Activated B cell treated with CpG ODN at 0.5 μM for 24 hours (primary cell): ENCODE measurements around the gene SOSTDC1. TPM values are rescaled to one million over a fixed set of nuclear protein-coding genes. Genes with fewer than 3 reads are reported as not detected.

Experiments used
- ATAC-seq: fragments of 200-7000 bp; cut with Tn5 transposase; one replicate; pipeline ENCODE4 v1.10.0; 2021; ENCODE audit warnings: low read depth, mild to moderate bottlenecking, moderate library complexity
- CTCF ChIA-PET: fragments of 350-600 bp; sonication (Branson Sonifier 250); formaldehyde crosslinking; loops from one replicate; lab custom pipeline; 2021; ENCODE audit warnings: antibody characterized with exemption; lab: Charles Lee
- POLR2A ChIA-PET: fragments of 350-600 bp; sonication (Branson Sonifier 250); formaldehyde crosslinking; loops from one replicate; lab custom pipeline; 2021; ENCODE audit warnings: antibody characterized with exemption; lab: Charles Lee
- DNase-seq: peaks from one replicate; pipeline ENCODE4 v3.0.0; 2022
- H3K27ac Mint-ChIP-seq: one replicate; pipeline ENCODE4 v1.8.0; 2020; ENCODE audit warnings: mixed read lengths
- H3K27me3 Mint-ChIP-seq: one replicate; pipeline ENCODE4 v1.8.0; 2021; ENCODE audit warnings: mixed read lengths
- H3K36me3 Mint-ChIP-seq: one replicate; pipeline ENCODE4 v1.8.0; 2021; ENCODE audit warnings: low read depth, mixed read lengths
- H3K4me1 Mint-ChIP-seq: one replicate; pipeline ENCODE4 v1.8.0; 2021; ENCODE audit warnings: mixed read lengths
- H3K4me3 Mint-ChIP-seq: one replicate; pipeline ENCODE4 v1.8.0; 2020; ENCODE audit warnings: mild to moderate bottlenecking, mixed read lengths
- H3K9me3 Mint-ChIP-seq: one replicate; pipeline ENCODE4 v1.8.0; 2020; ENCODE audit warnings: mixed read lengths
- intact Hi-C: fragments of 100-400 bp; cut with micrococcal nuclease; formaldehyde crosslinking; loops from one replicate; pipeline ENCODE4 v1.15.1; 2024
- total RNA-seq: library from RNA; stranded (reverse); gene quantifications from 2 replicates; pipeline ENCODE4 v1.2.3, GENCODE V29; 2022
- TF ChIP-seq, protein P1 (sequence below): fragments of 200-600 bp; IDR thresholded peaks from one replicate; pipeline ENCODE4 v1.8.0; 2022; ENCODE audit warnings: antibody characterized with exemption, mild to moderate bottlenecking

The SOSTDC1 gene
- total RNA-seq, 1 donor from 2014 or later: not detected

DNA sequence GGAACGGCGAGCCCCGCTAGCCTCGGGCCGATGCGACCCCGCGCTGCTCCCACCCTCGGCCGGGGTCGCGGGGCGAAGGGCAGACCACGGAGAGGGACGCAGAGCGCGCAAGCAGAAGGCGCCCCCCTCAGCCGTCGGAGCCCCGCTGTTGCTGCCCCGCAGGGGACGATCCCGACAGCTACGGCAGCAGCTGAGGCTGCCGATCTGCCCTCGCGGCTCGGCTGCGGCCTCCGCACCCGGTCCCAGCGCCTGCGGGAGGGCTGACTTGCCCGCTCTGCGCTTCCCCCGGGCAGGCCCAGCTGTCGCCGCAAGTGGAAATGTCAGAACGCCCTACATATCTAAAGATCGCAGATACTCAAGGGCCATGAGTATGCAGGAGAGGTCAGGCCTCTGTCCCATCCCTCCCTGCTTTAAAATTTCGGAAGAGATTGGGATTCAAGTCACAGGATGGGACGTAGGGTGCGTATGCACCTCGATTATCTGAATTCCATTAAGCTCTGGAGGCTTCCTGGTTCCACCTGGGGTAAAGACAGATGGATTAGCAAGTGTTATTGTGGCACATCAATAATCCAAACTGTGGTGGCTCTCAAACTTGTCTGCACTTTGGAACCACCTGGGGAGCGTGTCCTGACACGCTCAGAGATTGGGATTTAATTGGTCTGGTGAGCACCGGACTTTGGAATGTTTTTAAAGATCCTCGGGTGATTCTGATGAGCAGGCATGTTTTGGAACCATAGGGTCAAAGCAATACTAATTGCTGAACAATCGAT is 44.0 kb downstream of the SOSTDC1 start, which contains the start of gene CRPPA:
Gene CRPPA, minus strand, starts transcription at position 206 of the 770 bp plus-strand sequence. CDS start 216 bp downstream, outside the sequence.
- POLR2A ChIA-PET: interaction anchor here (1.1 to 2.7 kb wide), 4 partner anchors 12 to 224 kb away, joined by 3 to 30 read pairs (median 4); partner anchors contain the start of genes ANKMY2 and BZW2
- Mint-ChIP-seq H3K27ac (peak within 1 kb of the TSS; percentile 95), H3K4me3 (peak within 1 kb of the TSS; percentile 93), H3K27me3 (no peaks in the 10 kb centered on the region), H3K4me1 (peaks cover 22% of the 10 kb centered on the region), H3K36me3 (no peaks in the 10 kb centered on the region), H3K9me3 (no peaks in the 10 kb centered on the region)
- DNase-seq (no peak), ATAC-seq (peak; percentile 25)
- CTCF ChIA-PET: interaction anchor here (1.0 to 2.1 kb wide), 2 partner anchors 143 to 220 kb away, joined by 3 to 10 read pairs; no protein-coding TSS in a partner anchor
- TF ChIP-seq, protein P1, sequence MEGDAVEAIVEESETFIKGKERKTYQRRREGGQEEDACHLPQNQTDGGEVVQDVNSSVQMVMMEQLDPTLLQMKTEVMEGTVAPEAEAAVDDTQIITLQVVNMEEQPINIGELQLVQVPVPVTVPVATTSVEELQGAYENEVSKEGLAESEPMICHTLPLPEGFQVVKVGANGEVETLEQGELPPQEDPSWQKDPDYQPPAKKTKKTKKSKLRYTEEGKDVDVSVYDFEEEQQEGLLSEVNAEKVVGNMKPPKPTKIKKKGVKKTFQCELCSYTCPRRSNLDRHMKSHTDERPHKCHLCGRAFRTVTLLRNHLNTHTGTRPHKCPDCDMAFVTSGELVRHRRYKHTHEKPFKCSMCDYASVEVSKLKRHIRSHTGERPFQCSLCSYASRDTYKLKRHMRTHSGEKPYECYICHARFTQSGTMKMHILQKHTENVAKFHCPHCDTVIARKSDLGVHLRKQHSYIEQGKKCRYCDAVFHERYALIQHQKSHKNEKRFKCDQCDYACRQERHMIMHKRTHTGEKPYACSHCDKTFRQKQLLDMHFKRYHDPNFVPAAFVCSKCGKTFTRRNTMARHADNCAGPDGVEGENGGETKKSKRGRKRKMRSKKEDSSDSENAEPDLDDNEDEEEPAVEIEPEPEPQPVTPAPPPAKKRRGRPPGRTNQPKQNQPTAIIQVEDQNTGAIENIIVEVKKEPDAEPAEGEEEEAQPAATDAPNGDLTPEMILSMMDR: no peak
- intact Hi-C loops: loop anchor here (2.0 to 10.0 kb wide), 3 partner anchors 331 to 877 kb away; partner anchors contain the start of genes AHR and TSPAN13

DNA sequence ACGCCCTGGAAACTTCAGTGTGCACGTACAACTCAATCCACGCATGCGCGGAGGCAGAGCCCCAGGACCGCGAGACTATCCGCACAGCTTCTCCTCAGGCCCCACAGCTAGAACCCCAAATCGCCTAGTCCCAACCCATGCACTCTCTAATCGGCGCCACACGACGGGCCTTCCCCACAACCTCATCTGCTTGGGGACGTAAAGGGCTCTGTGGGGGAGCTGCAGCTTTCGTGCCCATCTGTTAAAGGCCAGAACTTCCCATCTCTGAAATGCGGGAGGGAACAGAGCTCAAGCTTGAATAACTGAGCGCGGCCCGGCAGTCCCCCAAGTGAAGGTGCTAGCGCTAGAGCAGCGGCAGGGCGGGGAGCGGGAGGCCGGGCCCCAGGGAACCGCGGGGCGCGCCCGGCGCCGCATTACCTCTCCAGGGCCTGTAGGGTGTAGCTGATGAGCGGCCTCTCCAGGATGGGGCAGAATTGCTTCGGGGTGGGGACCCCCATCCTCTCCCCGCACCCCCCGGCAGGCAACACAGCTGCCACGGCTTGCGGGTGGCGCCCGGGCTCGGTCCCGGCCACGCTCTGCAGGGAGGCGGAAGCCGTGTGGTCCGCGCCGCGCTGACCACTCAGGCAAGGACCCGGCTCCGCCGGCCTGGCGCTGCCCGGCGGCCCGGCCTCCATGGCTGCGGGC is 44.7 kb downstream of the SOSTDC1 start:
- CTCF ChIA-PET: interaction anchor here (2.1 kb wide), 1 partner anchor 144 kb away, joined by 10 read pairs; no protein-coding TSS in a partner anchor

DNA sequence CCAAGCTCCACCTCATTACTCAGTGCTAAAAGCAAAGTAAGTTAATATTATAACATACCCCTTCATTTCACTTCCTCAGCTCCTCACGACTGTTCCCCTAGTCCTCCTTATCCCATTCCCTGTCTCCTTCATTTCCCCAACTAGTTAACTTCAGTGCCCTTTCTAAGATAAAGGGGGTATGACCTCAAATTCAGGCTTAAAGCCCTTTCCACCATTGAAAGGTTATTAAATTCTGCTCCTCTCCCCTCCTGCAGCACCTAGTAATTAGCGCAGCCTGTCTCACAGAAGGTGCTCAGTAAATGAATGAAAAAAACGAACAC is 45.2 kb downstream of the SOSTDC1 start:
- TF ChIP-seq, protein P1: no peak
- ATAC-seq: no peak

More for the DNA sequence above, 44.7 kb downstream of the SOSTDC1 start:
- DNase-seq (peak; percentile 73), ATAC-seq (peak; percentile 90)
- Mint-ChIP-seq H3K9me3 (no peaks in the 10 kb centered on the region), H3K4me1 (peaks cover 22% of the 10 kb centered on the region), H3K27me3 (no peaks in the 10 kb centered on the region), H3K27ac (peak overlapping the region; percentile 95), H3K36me3 (no peaks in the 10 kb centered on the region), H3K4me3 (peak overlapping the region; percentile 93)
- intact Hi-C loops: loop anchor here (1.0 to 10.0 kb wide), 5 partner anchors 226 to 1520 kb away; partner anchors contain the start of genes AHR, BZW2, SNX13 and TSPAN13
- POLR2A ChIA-PET: interaction anchor here (0.9 to 2.7 kb wide), 7 partner anchors 8 to 225 kb away, joined by 3 to 30 read pairs (median 3); partner anchors contain the start of genes ANKMY2 and BZW2
- TF ChIP-seq, protein P1: no peak

DNA sequence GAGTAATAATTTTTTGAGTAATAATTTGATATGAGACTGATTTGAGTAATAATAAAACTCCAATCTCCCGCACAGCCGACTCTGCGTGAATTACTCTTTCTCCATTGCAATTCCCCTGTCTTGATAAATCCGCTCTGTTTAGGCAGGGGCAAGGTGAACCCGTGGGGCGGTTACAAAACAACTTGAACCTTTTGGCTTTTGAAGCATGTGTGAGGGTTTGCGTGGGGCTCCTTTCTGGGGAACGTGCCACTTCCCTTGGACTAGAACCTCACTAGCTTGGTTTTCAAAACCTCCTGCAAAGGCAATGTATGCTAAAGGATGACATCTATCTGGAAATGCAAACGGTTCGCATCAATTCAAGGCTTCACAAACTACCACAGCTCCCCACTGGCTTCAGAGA is 45.7 kb downstream of the SOSTDC1 start:
- Mint-ChIP-seq H3K27me3 (no peaks in the 10 kb centered on the region), H3K4me3 (no peak overlapping the region), H3K27ac (no peak overlapping the region), H3K36me3 (no peaks in the 10 kb centered on the region), H3K9me3 (no peaks in the 10 kb centered on the region), H3K4me1 (peaks cover 22% of the 10 kb centered on the region)
- ChIA-PET POLR2A (interaction anchor here (0.9 to 2.7 kb wide), 4 partner anchors 9 to 226 kb away, joined by 3 to 30 read pairs (median 3); partner anchors contain the start of genes ANKMY2 and BZW2), CTCF (interaction anchor here (2.1 kb wide), 1 partner anchor 145 kb away, joined by 10 read pairs; no protein-coding TSS in a partner anchor)
- TF ChIP-seq, protein P1: no peak
- DNase-seq (no peak), ATAC-seq (no peak)
- intact Hi-C loops: loop anchor here (1.0 to 10.0 kb wide), 5 partner anchors 226 to 1520 kb away; partner anchors contain the start of genes AHR, BZW2, SNX13 and TSPAN13

More for the DNA sequence above, 45.2 kb downstream of the SOSTDC1 start:
- H3K36me3 Mint-ChIP-seq: no peaks in the 10 kb centered on the region
- peak overlapping the region; percentile 95 for H3K27ac Mint-ChIP-seq
- ChIA-PET CTCF (interaction anchor here (2.1 kb wide), 1 partner anchor 144 kb away, joined by 10 read pairs; no protein-coding TSS in a partner anchor), POLR2A (interaction anchor here (0.9 to 2.7 kb wide), 6 partner anchors 9 to 225 kb away, joined by 3 to 30 read pairs (median 3); partner anchors contain the start of genes ANKMY2 and BZW2)
- H3K4me3 Mint-ChIP-seq: peak overlapping the region; percentile 93
- H3K27me3 Mint-ChIP-seq: no peaks in the 10 kb centered on the region
- DNase-seq: no peak
- H3K9me3 Mint-ChIP-seq: no peaks in the 10 kb centered on the region
- peaks cover 22% of the 10 kb centered on the region for H3K4me1 Mint-ChIP-seq
- intact Hi-C loops: loop anchor here (1.0 to 10.0 kb wide), 5 partner anchors 226 to 1520 kb away; partner anchors contain the start of genes AHR, BZW2, SNX13 and TSPAN13
